ENCODE measurements around the gene ATP2A3.
"Not testable (repeated sequence)": the region's sequence is repeated elsewhere in the genome, so short reads cannot be mapped to it uniquely, and the experiment has no call there.

The ATP2A3 gene

GRCh38 chr17:3991699-3992098, 27.5 kb upstream of the ATP2A3 start:
- DNase-seq (ENCODE audit: low spot score): not testable (repeated sequence)

- DNase-seq (ENCODE audit: low spot score): no peak
These were observed 26.3 kb upstream of the ATP2A3 start for GRCh38 chr17:3990386-3991127.

- DNase-seq (ENCODE audit: low spot score): no peak
These were observed 25.0 kb upstream of the ATP2A3 start for GRCh38 chr17:3989041-3989886.

- DNase-seq (ENCODE audit: low spot score): no peak
These were observed 24.2 kb upstream of the ATP2A3 start for GRCh38 chr17:3988297-3989040.

GRCh38 chr17:3986939-3987335, 22.7 kb upstream of the ATP2A3 start:
- DNase-seq (ENCODE audit: low spot score): no peak

DNA sequence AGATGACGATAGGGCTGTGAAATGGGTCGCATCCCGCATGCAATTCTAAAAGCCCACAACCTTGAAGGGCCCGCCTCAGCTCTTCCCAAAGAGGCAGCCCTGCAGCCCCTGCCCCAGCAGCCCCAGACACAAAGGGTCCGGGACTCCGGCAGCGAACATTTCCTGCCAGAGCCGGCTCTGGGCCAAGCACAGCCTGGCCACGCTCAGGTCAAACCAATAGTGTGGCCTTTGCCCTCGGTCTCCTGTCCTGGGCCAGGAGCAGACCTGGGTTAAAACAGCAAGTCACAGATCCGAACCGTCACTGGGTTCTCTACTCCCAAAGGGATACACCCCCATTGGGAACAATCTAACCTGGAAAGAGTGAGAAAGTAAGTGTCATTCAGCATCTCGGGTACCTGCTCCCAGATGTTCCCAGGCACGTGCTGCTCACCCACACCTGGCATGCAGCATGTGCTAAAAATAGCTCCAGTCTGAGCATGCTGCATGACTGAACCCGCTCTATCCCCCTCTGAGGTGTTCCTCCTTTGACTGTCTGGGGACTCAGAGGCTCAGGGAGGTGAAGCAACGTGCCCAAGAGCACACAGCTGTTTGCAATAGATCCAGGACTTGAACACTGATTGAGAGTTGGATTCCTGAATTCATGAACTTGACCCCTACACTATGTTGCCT, 22.2 kb upstream of the ATP2A3 start:
- no peak for DNase-seq (ENCODE audit: low spot score)

- no peak for DNase-seq (ENCODE audit: low spot score)
These were observed 21.6 kb upstream of the ATP2A3 start for GRCh38 chr17:3985846-3986245.

GRCh38 chr17:3983606-3984484, 19.6 kb upstream of the ATP2A3 start:
- no peak for DNase-seq (ENCODE audit: low spot score)

GRCh38 chr17:3982541-3983017, 18.3 kb upstream of the ATP2A3 start:
- DNase-seq (ENCODE audit: low spot score): no peak

DNA sequence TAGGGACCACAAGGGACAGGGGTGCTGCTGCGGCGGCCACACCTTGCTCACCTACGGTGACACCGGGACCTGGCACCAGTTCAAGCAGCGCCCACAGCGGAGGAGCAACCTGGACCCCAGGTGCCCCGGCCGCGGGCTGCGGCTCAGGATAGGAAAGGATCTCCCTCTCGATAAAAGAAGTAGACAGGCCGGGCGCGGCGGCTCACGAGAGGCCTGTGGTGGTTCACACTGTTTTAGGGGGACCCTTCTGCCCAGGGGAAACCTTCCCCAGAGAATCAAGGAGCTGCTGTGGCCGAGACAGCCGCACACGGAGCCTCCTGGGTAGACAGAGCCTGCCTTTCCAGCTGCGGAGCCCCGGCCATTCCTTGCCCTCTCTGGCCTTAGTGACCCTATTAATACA, 17.9 kb upstream of the ATP2A3 start:
- DNase-seq (ENCODE audit: low spot score): no peak

DNA sequence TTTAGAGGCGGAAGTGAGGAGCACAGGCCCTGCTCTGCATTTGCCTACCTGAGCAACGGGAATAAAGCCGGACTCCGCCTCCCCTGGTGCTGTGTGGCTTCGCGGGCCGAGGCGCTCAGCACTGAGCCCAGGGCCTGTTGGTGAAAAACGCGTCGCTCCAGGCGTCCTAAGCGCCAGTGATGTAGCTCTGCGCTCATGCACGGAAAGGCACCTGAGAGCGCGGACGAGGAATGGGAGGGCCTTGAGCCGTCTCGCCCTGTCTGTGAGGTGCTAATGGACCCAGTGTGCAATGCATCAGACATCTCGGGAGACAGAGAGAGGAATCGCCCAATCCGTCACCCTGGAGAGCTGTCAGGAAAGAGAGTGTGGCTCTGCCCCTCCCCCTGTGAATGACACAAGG, 17.2 kb upstream of the ATP2A3 start:
- no peak for DNase-seq (ENCODE audit: low spot score)

GRCh38 chr17:3980381-3981014, 16.3 kb upstream of the ATP2A3 start:
- no peak for DNase-seq (ENCODE audit: low spot score)

GRCh38 chr17:3979290-3979611, 15.0 kb upstream of the ATP2A3 start:
- no peak for DNase-seq (ENCODE audit: low spot score)

GRCh38 chr17:3978421-3979289, 14.4 kb upstream of the ATP2A3 start:
- DNase-seq (ENCODE audit: low spot score): no peak

- DNase-seq (ENCODE audit: low spot score): no peak
These were observed 13.2 kb upstream of the ATP2A3 start for GRCh38 chr17:3977387-3977786.

- no peak for DNase-seq (ENCODE audit: low spot score)
These were observed 12.5 kb upstream of the ATP2A3 start for GRCh38 chr17:3976675-3977171.

DNA sequence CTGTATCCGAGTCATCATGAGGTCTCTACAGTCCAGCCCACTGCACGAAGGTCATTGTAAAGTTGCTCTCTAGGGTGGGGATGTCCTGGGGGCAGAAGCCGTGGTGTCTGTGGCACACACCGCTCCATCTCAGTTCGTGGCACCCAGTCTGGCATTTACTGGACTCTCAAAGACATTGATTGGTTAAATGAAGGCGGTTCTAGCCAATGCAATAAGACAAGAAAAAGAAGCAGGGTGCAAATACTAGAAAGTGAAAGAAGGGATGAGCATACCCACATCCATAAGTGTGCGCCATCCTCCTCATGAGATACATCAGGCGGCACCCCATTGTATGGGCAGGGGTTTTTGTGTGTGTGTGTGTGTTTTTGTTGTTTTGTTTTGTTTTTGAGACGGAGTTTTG, 10.7 kb upstream of the ATP2A3 start:
- DNase-seq (ENCODE audit: low spot score): no peak

DNA sequence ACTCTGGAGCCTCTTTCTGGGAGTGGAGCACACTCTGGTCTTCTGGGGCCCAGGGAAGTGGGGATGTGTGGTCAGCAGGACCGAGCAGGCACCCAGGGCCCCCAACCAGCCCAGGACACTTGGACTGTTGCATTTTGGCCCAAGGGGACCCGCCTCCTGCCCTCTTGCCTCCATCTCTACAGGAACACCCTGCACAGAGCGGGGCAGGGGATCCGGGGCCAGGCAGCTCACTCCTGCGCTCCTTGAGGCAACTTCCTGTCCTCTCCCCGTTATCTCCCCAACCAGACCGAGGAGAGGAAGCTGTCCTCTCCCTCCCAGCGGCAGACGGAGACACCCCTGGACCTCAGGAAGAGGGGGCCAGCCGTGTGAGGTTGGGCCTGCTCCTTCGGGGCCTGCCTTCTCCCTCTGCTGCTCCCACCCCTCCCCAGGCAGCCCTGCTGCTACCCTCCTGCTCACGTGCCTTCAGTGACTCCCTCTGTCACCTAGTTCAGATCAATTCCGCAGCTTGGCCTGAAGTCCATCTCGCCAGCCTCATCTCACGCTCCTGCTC, 10.0 kb upstream of the ATP2A3 start:
- DNase-seq (ENCODE audit: low spot score): no peak

DNA sequence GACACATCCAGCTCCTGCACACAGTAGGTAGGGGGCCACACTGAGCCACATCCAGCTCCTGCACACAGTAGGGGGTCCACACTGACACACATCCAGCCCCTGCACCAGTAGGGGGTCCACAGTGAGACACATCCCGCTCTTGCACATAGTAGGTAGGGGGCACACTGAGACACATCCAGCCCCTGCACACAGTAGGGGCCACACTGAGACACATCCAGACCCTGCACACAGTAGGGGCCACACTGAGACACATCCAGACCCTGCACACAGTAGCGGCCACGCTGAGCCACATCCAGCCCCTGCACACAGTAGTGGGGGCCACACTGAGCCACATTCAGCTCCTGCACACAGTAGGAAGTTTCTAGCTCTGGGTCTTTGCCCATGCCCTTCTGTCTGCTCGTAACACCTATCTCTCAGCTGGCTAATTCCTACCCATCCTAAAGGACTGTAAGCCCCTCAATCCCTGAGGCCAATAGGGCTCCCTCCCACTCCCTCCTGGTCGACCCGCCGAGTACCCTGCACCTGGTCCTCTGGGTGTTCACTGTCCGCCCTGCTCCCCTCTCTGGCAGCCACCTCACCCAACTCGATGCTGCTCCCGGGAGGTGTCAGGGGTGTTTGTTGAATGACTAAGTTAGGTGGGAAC, 9.4 kb upstream of the ATP2A3 start:
- no peak for DNase-seq (ENCODE audit: low spot score)

All from CD4-positive, alpha-beta T cell treated with Interleukin-2 at 100 ng/mL for 4 hours (primary cell).